ENCODE data around the gene KNOP1. TPM values are rescaled to one million over a fixed set of nuclear protein-coding genes. Genes with fewer than 3 reads are reported as not detected.

Gene KNOP1
- polyA plus RNA-seq, 1 experiment = 5.0 TPM

- TF ChIP-seq, protein P1, sequence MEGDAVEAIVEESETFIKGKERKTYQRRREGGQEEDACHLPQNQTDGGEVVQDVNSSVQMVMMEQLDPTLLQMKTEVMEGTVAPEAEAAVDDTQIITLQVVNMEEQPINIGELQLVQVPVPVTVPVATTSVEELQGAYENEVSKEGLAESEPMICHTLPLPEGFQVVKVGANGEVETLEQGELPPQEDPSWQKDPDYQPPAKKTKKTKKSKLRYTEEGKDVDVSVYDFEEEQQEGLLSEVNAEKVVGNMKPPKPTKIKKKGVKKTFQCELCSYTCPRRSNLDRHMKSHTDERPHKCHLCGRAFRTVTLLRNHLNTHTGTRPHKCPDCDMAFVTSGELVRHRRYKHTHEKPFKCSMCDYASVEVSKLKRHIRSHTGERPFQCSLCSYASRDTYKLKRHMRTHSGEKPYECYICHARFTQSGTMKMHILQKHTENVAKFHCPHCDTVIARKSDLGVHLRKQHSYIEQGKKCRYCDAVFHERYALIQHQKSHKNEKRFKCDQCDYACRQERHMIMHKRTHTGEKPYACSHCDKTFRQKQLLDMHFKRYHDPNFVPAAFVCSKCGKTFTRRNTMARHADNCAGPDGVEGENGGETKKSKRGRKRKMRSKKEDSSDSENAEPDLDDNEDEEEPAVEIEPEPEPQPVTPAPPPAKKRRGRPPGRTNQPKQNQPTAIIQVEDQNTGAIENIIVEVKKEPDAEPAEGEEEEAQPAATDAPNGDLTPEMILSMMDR (IDR thresholded peaks at IDR 0.05; ENCODE audit: insufficient read depth, low read depth, low read length) = no peak
- ChIA-PET POLR2A (interaction anchor here (0.6 kb wide), 1 partner anchor 524 kb away, joined by 8 read pairs; no protein-coding TSS in a partner anchor), CTCF (no interaction called here)
- Histone ChIP-seq H3K27me3 (ENCODE audit: control insufficient read depth, insufficient read depth, low read length) (no peaks in the 10 kb centered on the region), H3K4me3 (ENCODE audit: low read depth, low read length) (no peak overlapping the region), H3K36me3 (ENCODE audit: control insufficient read depth, insufficient read depth, low read length) (peaks cover under 1% of the 10 kb centered on the region; the same call in 1 of the 2 replicates)
- no peak for DNase-seq (ENCODE audit: low read depth)
Observed at GRCh38 chr16:19664166-19664565, 53.9 kb downstream of the KNOP1 start.

- H3K36me3 ChIP-seq (ENCODE audit: control insufficient read depth, insufficient read depth, low read length) = peaks cover 3% of the 10 kb centered on the region; the same call in 1 of the 2 replicates
- no peaks in the 10 kb centered on the region for H3K27me3 ChIP-seq (ENCODE audit: control insufficient read depth, insufficient read depth, low read length)
- DNase-seq (ENCODE audit: low read depth) = no peak
- H3K4me3 ChIP-seq (ENCODE audit: low read depth, low read length) = no peak overlapping the region
- POLR2A ChIA-PET = no interaction called here
- TF ChIP-seq, protein P1 (IDR thresholded peaks at IDR 0.05; ENCODE audit: insufficient read depth, low read depth, low read length) = no peak
- CTCF ChIA-PET = interaction anchor here (0.6 to 1.4 kb wide), 5 partner anchors 48 to 102 kb away, joined by 3 read pairs; no protein-coding TSS in a partner anchor
Observed at GRCh38 chr16:19662351-19662750, 55.7 kb downstream of the KNOP1 start.

DNA sequence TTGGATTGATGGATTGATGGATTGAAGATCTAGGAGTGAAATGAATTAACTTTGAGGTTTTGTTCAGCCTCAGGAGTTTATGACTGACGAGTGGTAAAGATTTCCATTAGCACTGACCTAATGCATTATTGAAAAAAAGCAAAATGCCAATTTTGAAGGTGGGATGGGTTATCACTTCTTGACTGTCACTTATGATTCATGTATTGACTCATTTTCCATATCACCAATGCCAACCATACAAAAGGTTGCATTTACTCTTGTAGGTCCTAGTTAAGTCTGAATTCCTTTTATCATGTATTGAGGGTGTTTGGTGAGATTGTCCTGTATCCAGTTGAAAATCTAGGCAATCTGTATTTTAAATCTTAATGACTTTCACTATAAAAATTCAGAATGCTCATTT lies 57.6 kb downstream of the KNOP1 start:
- DNase-seq (ENCODE audit: low read depth) = no peak
- H3K36me3 ChIP-seq (ENCODE audit: control insufficient read depth, insufficient read depth, low read length) = peaks cover 5% of the 10 kb centered on the region
- TF ChIP-seq, protein P1 (IDR thresholded peaks at IDR 0.05; ENCODE audit: insufficient read depth, low read depth, low read length) = no peak
- ChIA-PET POLR2A (no interaction called here), CTCF (no interaction called here)
- H3K4me3 ChIP-seq (ENCODE audit: low read depth, low read length) = no peak overlapping the region
- H3K27me3 ChIP-seq (ENCODE audit: control insufficient read depth, insufficient read depth, low read length) = no peaks in the 10 kb centered on the region

GRCh38 chr16:19659554-19659953 lies 58.5 kb downstream of the KNOP1 start:
- ChIA-PET POLR2A (no interaction called here), CTCF (no interaction called here)
- DNase-seq (ENCODE audit: low read depth) = no peak
- Histone ChIP-seq H3K27me3 (ENCODE audit: control insufficient read depth, insufficient read depth, low read length) (no peaks in the 10 kb centered on the region), H3K4me3 (ENCODE audit: low read depth, low read length) (no peak overlapping the region), H3K36me3 (ENCODE audit: control insufficient read depth, insufficient read depth, low read length) (peaks cover 8% of the 10 kb centered on the region)
- TF ChIP-seq, protein P1 (IDR thresholded peaks at IDR 0.05; ENCODE audit: insufficient read depth, low read depth, low read length) = no peak

DNA sequence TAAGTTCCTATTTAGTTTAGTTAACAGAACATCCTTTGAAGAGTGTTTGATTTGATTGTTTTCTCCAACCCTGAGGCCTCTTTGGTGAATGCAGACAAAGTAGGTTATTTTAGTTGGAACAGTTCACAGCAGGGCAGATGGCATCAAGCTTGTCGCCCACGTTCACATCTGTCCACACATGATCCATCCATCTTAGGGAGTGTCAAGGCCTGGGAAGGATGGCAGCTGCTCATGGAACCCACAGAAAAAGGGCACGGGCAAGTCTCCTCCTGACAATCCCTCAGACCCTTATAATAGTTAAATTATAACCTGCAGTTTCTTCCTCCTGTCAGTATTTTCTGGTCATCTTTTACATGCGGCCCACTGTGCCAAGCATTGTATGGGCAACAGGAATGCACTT lies 60.2 kb downstream of the KNOP1 start:
- TF ChIP-seq, protein P1 (IDR thresholded peaks at IDR 0.05; ENCODE audit: insufficient read depth, low read depth, low read length) = no peak
- H3K4me3 ChIP-seq (ENCODE audit: low read depth, low read length) = no peak overlapping the region
- ChIA-PET POLR2A (no interaction called here), CTCF (interaction anchor here (0.7 to 1.3 kb wide), 2 partner anchors 11 to 56 kb away, joined by 3 read pairs; no protein-coding TSS in a partner anchor)
- peaks cover 17% of the 10 kb centered on the region for H3K36me3 ChIP-seq (ENCODE audit: control insufficient read depth, insufficient read depth, low read length)
- DNase-seq (ENCODE audit: low read depth) = no peak
- H3K27me3 ChIP-seq (ENCODE audit: control insufficient read depth, insufficient read depth, low read length) = no peaks in the 10 kb centered on the region

All from BJ (cell line).